Measurements from ENCODE around the gene ZNF565.
"Not testable (repeated sequence)": the region's sequence is repeated elsewhere in the genome, so short reads cannot be mapped to it uniquely, and the experiment has no call there.

The ZNF565 gene

DNA sequence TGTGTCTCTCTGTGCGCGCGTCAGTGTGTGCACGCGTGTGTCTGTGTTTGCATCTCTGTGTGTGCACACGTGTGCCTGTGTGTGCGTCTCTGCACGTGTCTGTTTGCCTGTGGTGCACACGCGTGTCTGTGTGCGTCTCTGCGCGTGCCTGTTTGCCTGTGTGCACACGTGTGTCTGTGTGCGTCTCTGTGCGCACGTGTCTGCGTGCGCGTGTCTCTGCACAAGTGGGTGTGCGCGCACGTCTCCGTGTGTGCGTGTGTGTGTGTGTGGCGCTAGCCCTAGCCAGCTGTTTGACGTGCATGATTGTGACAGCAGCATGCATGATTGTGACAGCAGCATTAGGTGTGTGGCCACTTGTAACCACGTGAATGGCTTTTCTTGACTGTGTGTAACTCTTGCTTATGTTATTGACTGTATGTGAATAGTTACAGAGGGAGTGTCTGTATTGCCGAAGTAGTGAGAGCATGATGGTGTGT is 31.6 kb upstream of the ZNF565 start:
- H3K4me3 ChIP-seq (ENCODE audit: low read depth, low read length), result no peak overlapping the region
- TF ChIP-seq, protein P1, sequence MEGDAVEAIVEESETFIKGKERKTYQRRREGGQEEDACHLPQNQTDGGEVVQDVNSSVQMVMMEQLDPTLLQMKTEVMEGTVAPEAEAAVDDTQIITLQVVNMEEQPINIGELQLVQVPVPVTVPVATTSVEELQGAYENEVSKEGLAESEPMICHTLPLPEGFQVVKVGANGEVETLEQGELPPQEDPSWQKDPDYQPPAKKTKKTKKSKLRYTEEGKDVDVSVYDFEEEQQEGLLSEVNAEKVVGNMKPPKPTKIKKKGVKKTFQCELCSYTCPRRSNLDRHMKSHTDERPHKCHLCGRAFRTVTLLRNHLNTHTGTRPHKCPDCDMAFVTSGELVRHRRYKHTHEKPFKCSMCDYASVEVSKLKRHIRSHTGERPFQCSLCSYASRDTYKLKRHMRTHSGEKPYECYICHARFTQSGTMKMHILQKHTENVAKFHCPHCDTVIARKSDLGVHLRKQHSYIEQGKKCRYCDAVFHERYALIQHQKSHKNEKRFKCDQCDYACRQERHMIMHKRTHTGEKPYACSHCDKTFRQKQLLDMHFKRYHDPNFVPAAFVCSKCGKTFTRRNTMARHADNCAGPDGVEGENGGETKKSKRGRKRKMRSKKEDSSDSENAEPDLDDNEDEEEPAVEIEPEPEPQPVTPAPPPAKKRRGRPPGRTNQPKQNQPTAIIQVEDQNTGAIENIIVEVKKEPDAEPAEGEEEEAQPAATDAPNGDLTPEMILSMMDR (IDR thresholded peaks at IDR 0.05; ENCODE audit: low read depth, low read length), result no peak
- TF ChIP-seq, protein P2, sequence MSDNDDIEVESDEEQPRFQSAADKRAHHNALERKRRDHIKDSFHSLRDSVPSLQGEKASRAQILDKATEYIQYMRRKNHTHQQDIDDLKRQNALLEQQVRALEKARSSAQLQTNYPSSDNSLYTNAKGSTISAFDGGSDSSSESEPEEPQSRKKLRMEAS (IDR thresholded peaks at IDR 0.05; ENCODE audit: low read depth, low read length), result no peak
- TF ChIP-seq POLR2A (IDR thresholded peaks at IDR 0.05; ENCODE audit: extremely low read depth, insufficient read length) (no peak), MYC (IDR thresholded peaks at IDR 0.05; ENCODE audit: low read depth, low read length) (no peak)
- DNase-seq (ENCODE audit: low read depth), result no peak

DNA sequence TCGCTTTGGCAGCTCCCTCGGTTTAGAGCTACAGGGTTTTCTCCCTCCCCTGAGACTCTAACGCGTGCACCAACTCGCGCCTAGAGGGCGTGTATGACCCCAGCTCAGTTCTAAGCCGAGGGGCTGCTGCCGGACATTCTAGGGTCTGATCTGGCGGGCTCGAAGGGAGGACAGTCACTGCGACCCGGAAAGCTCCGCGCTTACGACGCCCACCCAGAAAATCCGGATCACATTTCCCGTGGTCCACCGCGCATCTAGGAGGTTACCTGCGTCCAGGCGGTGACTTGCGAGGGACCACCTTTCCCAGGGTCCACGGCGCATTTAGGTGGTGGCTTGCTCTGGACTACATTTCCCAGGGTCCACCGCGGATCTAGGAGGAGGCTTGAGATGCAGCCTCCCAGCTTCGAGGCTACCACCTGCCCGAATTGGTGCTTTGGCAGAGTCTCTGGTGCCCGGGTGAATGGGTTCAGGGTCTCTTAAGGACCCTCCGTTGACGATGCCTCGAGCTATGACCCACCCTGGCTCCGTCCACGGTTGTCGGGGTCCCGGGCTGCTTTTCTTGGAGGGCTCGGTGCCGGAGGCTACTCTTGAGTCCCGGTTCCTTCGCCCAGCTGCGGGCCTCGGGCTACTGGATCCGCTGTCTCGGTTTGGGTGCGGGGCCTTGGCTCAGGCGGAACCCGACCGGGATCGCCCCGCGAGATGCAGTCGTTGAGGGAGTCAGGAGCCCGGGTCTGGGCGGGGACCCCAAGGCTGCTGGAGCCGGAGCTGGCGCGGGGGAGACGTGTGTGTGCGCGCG is 30.9 kb upstream of the ZNF565 start:
- TF ChIP-seq MYC (IDR thresholded peaks at IDR 0.05; ENCODE audit: low read depth, low read length), result no peak
- TF ChIP-seq, protein P2 (IDR thresholded peaks at IDR 0.05; ENCODE audit: low read depth, low read length), result no peak

DNA sequence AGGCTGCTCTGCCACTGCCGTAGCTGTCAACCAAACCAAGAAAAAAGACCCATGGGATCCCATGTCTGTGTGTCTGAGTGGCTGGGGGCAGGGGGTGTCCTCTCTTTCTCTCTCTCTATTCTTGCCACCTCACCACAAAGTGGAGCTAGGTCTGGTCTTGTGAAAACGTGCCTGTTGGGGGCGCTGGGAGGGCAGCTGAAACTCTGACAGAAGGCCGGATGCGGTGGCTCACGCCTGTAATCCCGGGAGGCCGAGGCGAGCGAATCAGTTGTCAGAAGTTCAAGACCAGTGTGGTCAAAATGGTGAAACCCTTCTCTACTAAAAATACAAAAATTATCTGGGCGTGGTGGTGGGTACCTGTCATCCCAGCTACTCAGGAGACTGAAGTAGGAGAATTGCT is 29.6 kb upstream of the ZNF565 start:
- no peak for DNase-seq (ENCODE audit: low read depth)
- no peak overlapping the region for H3K4me3 ChIP-seq (ENCODE audit: low read depth, low read length)
- no peak for TF ChIP-seq MYC (IDR thresholded peaks at IDR 0.05; ENCODE audit: low read depth, low read length)
- TF ChIP-seq POLR2A (IDR thresholded peaks at IDR 0.05; ENCODE audit: extremely low read depth, insufficient read length), result no peak
- TF ChIP-seq, protein P2 (IDR thresholded peaks at IDR 0.05; ENCODE audit: low read depth, low read length), result no peak
- TF ChIP-seq, protein P1 (IDR thresholded peaks at IDR 0.05; ENCODE audit: low read depth, low read length), result no peak

More for the DNA sequence above, 30.9 kb upstream of the ZNF565 start:
- DNase-seq (ENCODE audit: low read depth), result no peak
- no peak overlapping the region for H3K4me3 ChIP-seq (ENCODE audit: low read depth, low read length)

DNA sequence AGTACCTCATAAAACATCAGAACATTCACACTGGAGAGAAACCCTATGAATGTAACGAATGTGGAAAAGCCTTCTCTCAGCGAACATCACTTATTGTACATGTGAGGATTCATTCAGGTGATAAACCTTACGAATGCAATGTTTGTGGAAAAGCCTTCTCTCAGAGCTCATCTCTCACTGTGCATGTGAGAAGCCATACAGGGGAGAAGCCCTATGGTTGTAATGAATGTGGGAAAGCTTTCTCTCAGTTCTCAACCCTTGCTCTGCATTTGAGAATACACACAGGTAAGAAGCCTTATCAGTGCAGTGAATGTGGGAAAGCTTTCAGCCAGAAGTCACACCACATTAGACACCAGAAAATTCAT is 22.5 kb upstream of the ZNF565 start:
- no peak for TF ChIP-seq POLR2A (IDR thresholded peaks at IDR 0.05; ENCODE audit: extremely low read depth, insufficient read length)
- TF ChIP-seq, protein P1 (IDR thresholded peaks at IDR 0.05; ENCODE audit: low read depth, low read length), result no peak
- TF ChIP-seq MYC (IDR thresholded peaks at IDR 0.05; ENCODE audit: low read depth, low read length), result no peak
- TF ChIP-seq, protein P2 (IDR thresholded peaks at IDR 0.05; ENCODE audit: low read depth, low read length), result no peak
- DNase-seq (ENCODE audit: low read depth), result no peak
- no peak overlapping the region for H3K4me3 ChIP-seq (ENCODE audit: low read depth, low read length)

DNA sequence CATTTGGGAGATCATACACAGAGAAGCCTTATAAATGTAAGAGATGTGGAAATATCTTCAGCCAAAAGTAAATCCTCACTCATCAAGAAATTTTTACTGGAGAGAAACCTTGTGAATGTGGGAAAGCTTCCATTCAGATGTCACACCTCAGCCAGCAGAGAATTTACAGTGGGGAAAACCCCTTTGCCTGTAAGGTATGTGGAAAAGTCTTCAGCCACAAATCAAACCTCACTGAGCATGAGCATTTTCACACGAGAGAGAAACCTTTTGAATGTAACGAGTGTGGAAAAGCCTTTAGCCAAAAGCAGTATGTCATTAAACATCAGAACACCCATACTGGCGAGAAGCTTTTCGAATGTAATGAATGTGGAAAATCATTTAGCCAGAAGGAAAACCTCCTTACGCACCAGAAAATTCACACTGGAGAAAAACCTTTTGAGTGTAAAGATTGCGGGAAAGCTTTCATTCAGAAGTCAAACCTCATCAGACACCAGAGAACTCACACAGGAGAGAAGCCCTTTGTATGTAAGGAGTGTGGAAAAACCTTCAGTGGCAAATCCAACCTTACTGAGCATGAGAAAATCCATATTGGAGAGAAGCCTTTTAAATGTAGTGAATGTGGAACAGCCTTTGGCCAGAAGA is 22.0 kb upstream of the ZNF565 start:
- TF ChIP-seq MYC (IDR thresholded peaks at IDR 0.05; ENCODE audit: low read depth, low read length), result no peak
- TF ChIP-seq, protein P1 (IDR thresholded peaks at IDR 0.05; ENCODE audit: low read depth, low read length), result no peak
- TF ChIP-seq, protein P2 (IDR thresholded peaks at IDR 0.05; ENCODE audit: low read depth, low read length), result no peak
- no peak for TF ChIP-seq POLR2A (IDR thresholded peaks at IDR 0.05; ENCODE audit: extremely low read depth, insufficient read length)
- no peak for DNase-seq (ENCODE audit: low read depth)
- no peak overlapping the region for H3K4me3 ChIP-seq (ENCODE audit: low read depth, low read length)

DNA sequence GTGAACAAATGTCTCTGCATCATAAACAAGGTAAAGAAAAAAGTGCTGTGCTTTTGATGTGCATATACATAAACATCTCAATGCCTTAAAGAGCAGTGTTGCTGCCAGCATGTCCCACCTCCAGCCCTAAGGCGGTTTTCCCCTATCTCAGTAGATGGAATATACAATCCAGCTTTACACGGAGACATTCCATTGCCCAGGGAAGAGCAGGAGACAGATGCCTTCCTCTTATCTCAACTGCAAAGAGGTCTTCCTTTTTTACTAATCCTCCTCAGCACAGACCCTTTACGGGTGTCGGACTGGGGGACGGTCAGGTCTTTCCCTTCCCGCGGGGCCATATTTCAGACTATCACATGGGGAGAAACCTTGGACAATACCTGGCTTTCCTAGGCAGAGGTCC is 19.2 kb upstream of the ZNF565 start:
- not testable (repeated sequence) for H3K4me3 ChIP-seq (ENCODE audit: low read depth, low read length); DNase-seq (ENCODE audit: low read depth)

Data from NB4 (cell line).